GM12875 (cell line): ENCODE results near the gene RIPK4.

Experiments
- H3K4me3 ChIP-seq: one replicate; pipeline ENCODE4 v1.5.1; 2011; ENCODE audit warnings: low read depth, low read length, control low read depth
- TF ChIP-seq, protein P1 (sequence below): IDR thresholded peaks from 2 replicates; pipeline ENCODE4 v1.5.1; 2011; ENCODE audit warnings: low read depth, mild to moderate bottlenecking, control low read depth, inconsistent platforms, low read length, moderate library complexity, borderline replicate concordance; ENCODE audit not compliant: insufficient read depth

The RIPK4 gene

DNA sequence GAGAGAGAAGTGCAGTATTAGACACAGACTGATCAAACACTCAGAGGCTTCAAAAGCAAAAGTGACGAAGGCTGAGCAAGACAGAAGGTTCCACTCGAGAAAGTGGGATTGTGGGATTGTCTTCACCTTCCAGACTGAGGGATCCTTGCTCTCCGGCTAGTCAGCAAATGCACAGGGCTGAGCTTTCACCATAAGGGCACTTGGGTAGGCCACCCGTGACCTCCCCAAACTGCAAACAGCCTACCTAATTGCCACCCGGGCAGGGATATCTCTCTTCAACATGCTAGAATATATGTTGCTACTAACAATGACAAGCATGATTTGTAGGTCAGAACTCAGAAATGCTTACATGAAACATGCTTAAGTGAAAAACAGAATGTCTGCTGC is 35.3 kb upstream of the RIPK4 start:
- no peak overlapping the region for H3K4me3 ChIP-seq
- TF ChIP-seq, protein P1, sequence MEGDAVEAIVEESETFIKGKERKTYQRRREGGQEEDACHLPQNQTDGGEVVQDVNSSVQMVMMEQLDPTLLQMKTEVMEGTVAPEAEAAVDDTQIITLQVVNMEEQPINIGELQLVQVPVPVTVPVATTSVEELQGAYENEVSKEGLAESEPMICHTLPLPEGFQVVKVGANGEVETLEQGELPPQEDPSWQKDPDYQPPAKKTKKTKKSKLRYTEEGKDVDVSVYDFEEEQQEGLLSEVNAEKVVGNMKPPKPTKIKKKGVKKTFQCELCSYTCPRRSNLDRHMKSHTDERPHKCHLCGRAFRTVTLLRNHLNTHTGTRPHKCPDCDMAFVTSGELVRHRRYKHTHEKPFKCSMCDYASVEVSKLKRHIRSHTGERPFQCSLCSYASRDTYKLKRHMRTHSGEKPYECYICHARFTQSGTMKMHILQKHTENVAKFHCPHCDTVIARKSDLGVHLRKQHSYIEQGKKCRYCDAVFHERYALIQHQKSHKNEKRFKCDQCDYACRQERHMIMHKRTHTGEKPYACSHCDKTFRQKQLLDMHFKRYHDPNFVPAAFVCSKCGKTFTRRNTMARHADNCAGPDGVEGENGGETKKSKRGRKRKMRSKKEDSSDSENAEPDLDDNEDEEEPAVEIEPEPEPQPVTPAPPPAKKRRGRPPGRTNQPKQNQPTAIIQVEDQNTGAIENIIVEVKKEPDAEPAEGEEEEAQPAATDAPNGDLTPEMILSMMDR = no peak

DNA sequence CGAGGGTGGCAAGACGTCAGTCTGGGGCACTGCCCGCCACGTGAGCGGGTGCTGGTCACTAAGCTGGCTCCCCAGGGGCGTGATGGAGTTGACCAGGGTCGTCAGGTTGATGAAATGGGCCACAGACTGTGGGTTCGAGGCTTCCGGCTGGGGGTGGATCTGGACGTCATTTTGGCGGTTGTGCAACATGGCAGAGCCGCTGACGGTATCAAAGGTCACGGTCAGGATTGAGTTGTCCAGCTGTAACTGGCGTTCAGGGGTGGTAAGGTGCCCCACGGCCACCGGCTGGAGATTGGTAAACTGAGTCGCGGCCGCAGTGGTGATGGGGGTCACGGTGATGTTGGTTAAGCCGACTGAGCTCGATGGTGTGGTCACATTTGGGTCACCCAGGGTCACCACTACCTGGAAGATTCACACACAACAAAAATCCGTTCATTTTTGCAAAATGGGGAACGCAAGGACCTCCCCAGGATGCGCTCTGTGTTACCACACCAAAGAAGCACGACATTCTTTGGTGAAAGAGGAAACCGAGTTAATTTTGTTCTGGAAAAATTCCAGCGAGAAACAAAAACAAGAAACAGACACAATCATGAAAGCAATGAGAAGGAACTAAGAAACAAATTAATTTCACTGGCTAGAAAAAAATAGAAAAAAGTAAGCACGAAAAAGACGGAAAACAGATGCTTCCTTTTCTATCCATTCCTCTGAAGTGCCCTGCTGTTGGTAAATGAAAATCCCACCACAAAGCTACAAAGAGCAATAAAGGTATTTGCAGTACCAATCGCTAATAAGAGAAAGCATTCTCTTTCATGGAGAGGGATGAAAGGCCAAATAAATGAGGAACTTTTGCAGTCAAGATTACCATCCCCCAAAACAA is 34.7 kb upstream of the RIPK4 start:
- no peak overlapping the region for H3K4me3 ChIP-seq
- TF ChIP-seq, protein P1 = no peak

DNA sequence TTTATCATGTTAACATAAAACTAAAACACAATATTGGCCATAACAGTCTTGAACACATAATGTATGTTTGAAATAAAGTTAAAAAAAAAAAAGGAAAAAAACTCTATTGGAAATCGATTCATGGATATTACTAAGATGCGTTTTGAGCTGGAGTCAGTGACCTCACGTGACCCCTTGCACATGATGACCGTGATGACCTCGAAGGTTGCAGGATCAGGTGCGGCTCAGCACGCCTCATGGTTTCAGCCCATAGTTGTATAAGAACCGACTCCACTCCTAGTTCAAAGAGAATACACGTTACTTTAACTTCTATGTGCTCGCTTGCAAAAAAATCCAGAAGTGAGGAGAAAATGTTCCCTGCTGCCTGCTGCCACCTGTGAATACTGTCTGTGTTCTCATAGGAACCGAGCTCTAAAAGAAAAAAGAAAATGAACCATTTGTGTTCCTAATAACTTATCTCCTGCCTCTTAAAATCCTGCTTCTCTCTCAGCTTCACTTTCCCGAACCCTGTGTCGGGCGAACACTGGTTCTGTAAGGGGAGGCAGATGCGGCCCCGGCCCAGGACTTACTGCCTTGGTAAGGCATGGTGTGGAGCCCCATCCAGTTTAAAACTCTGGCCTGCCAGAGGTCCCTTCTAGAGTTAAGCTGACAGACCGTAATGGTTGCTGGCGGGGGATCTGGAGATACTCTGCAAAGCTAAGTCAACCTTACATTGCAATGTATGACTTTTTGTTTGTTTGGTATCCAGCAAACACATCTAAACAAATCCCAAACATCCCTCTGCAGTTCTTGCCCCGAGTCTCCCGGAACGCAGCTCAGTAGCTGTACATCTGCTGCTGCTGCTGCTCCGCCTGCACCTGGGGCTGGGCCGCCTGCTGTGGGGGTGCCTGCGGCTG is 33.8 kb upstream of the RIPK4 start:
- H3K4me3 ChIP-seq = no peak overlapping the region
- TF ChIP-seq, protein P1 = no peak

DNA sequence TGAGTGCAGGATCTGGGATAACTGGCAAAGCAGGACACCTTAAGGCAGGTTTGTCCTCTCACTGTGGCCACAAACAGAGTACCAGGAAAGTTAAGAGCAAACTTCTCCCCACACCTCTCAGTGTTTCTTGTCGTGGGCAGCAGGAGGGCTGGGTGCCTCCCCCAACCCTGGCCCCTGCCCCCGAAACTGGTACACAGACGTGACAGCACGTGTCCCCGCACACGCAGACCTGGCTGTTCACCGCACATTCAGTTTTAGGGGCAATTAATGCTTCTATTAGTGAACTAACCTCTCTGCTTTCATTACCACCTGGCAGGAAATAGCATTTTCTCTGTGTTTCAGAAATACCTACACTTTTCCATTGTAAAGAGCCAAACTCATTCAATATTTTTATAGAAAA is 32.9 kb upstream of the RIPK4 start:
- TF ChIP-seq, protein P1 = no peak
- no peak overlapping the region for H3K4me3 ChIP-seq

DNA sequence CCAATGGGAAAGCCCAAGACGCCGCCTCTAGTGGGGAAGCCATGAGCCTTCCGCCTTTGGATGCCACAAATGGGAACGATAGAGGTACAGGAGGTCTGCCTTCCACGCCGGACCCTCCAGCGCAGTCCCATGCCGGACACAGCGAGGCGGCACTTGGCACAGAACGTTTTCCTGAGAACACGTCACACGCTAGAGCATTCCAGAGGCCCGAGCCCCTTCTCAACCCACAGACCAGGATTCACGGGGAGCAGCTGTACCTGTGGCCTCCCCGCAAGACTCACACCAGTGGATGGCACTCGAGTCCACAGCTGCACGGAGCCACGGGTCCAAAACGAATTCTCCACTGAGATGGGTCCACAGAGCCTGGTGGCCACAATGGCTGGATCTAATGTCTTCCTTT is 31.5 kb upstream of the RIPK4 start:
- H3K4me3 ChIP-seq = no peak overlapping the region
- TF ChIP-seq, protein P1 = no peak

DNA sequence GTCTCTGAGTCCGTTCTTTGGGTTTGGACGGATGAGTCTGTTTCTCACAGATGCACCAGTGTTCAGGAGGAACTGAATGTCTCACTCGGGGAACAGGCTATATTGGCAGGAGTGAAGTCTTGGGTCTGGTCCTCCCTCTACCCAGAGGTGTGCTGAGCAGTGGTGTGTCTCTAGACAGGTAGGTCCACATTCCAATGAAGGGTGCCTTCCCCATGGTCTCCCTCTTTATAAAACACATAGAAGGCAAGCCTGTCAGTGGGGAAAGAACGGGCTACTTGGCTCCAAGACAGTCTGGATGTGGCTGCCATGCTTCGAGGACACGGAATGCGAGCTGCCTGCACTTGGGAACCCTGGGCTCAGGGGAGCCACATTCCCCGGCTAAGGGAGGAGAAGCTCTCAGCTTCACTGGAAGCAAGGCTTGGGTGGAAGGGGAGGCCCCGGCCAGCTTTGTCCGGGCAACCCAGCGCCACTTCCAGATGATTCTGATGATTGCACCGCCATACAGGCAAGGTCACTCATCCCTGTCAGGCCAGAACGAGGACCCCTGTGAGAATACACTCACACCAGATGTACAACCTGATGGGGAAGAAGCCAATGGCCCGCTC is 29.7 kb upstream of the RIPK4 start:
- TF ChIP-seq, protein P1 = no peak
- H3K4me3 ChIP-seq = no peak overlapping the region
